ENCODE measurements around the gene SH2B3.
A peak's percentile ranks its signal among the peaks of the same experiment; 100 is the strongest.
"Not testable (repeated sequence)": the region's sequence is repeated elsewhere in the genome, so short reads cannot be mapped to it uniquely, and the experiment has no call there.

The SH2B3 gene

GRCh38 chr12:111387747-111388323, 17.9 kb upstream of the SH2B3 start:
- DNase-seq: no peak

GRCh38 chr12:111389635-111390034, 16.1 kb upstream of the SH2B3 start:
- DNase-seq: no peak

GRCh38 chr12:111390910-111391309, 14.8 kb upstream of the SH2B3 start:
- DNase-seq: no peak

GRCh38 chr12:111393700-111394300, 11.9 kb upstream of the SH2B3 start:
- DNase-seq: no peak

GRCh38 chr12:111394480-111394879, 11.2 kb upstream of the SH2B3 start:
- DNase-seq: no peak

GRCh38 chr12:111395336-111396187, 10.2 kb upstream of the SH2B3 start:
- no peak for DNase-seq

- not testable (repeated sequence) for DNase-seq
These were observed 9.5 kb upstream of the SH2B3 start for GRCh38 chr12:111396271-111396670.

- DNase-seq: peak; percentile 62
These were observed 8.8 kb upstream of the SH2B3 start for GRCh38 chr12:111396726-111397445.

GRCh38 chr12:111398530-111398929, 7.2 kb upstream of the SH2B3 start:
- DNase-seq: no peak

- DNase-seq: not testable (repeated sequence)
These were observed 5.8 kb upstream of the SH2B3 start for GRCh38 chr12:111399741-111400404.

GRCh38 chr12:111401167-111401605, 4.5 kb upstream of the SH2B3 start:
- DNase-seq: no peak

GRCh38 chr12:111402490-111402824, 3.3 kb upstream of the SH2B3 start:
- not testable (repeated sequence) for DNase-seq

- no peak for DNase-seq
These were observed 1.2 kb upstream of the SH2B3 start for GRCh38 chr12:111404362-111405148.

GRCh38 chr12:111405149-111405858, 419 bp upstream of the SH2B3 start:
- DNase-seq: peak; percentile 95

- DNase-seq: no peak
These were observed 1.0 kb downstream of the SH2B3 start for GRCh38 chr12:111406474-111407376.

GRCh38 chr12:111407377-111408115, 1.8 kb downstream of the SH2B3 start:
- no peak for DNase-seq

- DNase-seq: no peak
These were observed 2.4 kb downstream of the SH2B3 start for GRCh38 chr12:111408116-111408440.

- DNase-seq: no peak
These were observed 3.1 kb downstream of the SH2B3 start for GRCh38 chr12:111408686-111409402.

- no peak for DNase-seq
These were observed 3.7 kb downstream of the SH2B3 start for GRCh38 chr12:111409403-111409779.
